ENCODE measurements around the gene NHEJ1.

DNA sequence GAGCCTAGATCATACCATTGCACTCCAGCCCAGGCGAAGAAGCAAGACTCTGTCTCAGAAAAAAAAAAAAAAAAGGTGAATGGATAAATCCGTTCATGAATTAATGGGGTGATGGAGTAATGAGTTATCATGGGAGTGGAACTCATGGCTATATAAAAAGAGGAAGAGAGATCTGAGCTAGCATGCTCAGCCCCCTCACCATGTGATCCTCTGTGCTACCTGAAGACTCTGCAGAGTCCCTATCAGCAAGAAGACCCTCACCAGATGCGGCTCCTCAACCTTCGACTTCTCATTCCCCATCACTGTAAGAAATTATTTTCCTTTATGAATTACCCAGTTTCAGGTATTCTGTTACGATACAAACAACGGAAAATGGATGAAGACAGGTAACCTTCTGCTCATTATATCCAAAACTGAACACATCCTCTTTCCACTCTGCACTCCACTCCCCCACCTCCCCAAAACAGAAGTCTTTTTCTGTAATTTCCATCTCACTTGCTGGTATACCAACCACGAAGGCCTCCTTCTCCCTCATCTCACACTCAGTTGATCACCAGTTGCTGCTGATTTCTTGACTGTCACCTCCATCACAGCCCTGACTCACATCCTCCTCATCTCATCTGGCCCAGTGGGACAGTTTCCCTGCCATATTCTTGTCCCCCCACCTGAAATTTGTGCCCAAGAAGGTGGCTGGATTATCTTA is 26.3 kb upstream of the NHEJ1 start:
- TF ChIP-seq CTCF (conservative IDR thresholded peaks at IDR 0.05 in 1 of 2, IDR thresholded peaks at IDR 0.05 in 1 of 2; ENCODE audit: extremely low read depth in 1 of 2, insufficient read depth in 1 of 2, low read depth in 1 of 2, low read length in 2 of 2), result no peak
- no peak for TF ChIP-seq EZH2 (IDR thresholded peaks at IDR 0.05; ENCODE audit: borderline replicate concordance, low read length)
